Skeletal muscle satellite cell (primary cell): ENCODE measurements around the gene PCNP.
"Not testable (repeated sequence)": the region's sequence is repeated elsewhere in the genome, so short reads cannot be mapped to it uniquely, and the experiment has no call there.

ENCODE experiments used
- H3K27me3 ChIP-seq: 2 replicates; pipeline ENCODE4 v1.7.0; 2013; ENCODE audit warnings: low read length; ENCODE audit not compliant: control insufficient read depth, insufficient read depth
- H3K36me3 ChIP-seq: 2 replicates; pipeline ENCODE4 v1.7.0; 2013; ENCODE audit warnings: mild to moderate bottlenecking, control low read depth, low read length; ENCODE audit not compliant: insufficient read depth
- H3K4me1 ChIP-seq: 2 replicates; pipeline ENCODE4 v1.7.0; 2013; ENCODE audit warnings: low read length; ENCODE audit not compliant: control insufficient read depth, insufficient read depth
- H3K4me2 ChIP-seq: 2 replicates; pipeline ENCODE4 v1.7.0; 2013; ENCODE audit warnings: mild to moderate bottlenecking, low read length
- H3K4me3 ChIP-seq: 2 replicates; pipeline ENCODE4 v1.7.0; 2013; ENCODE audit warnings: low read length
- H3K9ac ChIP-seq: 2 replicates; pipeline ENCODE4 v1.7.0; 2013; ENCODE audit warnings: mild to moderate bottlenecking, low read depth, low read length, moderate library complexity
- H3K9me3 ChIP-seq: replicated peaks from 2 replicates; pipeline ENCODE4 v1.7.0; 2013; ENCODE audit warnings: mild to moderate bottlenecking, control low read depth, low read length

Gene PCNP

DNA sequence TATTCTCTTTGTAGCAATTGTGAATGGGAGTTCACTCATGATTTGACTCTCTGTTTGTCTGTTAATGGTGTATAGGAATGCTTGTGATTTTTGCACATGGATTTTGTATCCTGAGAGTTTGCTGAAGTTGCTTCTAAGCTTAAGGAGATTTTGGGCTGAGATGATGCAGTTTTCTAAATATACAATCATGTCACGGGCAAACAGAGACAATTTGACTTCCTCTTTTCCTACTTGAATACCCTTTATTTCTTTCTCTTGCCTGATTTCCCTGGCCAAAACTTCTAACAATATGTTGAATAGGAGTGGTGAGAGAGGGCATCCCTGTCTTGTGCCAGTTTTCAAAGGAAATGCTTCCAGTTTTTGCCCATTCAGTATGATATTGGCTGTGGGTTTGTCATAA is 37.0 kb upstream of the PCNP start:
- not testable (repeated sequence) for H3K9ac ChIP-seq, H3K4me1 ChIP-seq, H3K9me3 ChIP-seq, H3K36me3 ChIP-seq, H3K27me3 ChIP-seq, H3K4me3 ChIP-seq, H3K4me2 ChIP-seq

DNA sequence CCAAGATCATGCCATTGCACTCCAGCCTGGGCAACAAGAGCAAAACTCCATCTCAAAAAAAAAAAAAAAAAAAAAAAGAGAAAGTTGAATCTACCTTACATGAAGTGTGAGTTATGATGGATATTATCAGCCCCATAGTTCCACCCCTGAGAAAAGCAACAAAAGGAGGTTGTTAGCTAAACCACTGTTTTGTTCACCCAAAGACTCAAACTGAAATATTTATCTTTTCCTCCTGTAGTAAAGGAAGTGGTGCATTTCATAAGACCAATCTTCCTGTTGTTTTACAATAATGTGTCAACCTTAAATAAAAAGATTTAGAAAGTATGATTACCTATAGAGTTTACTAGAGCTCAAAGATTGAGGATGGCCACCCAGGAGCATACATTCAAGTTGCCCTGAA is 31.0 kb upstream of the PCNP start:
- H3K4me2 ChIP-seq, result no peak overlapping the region
- H3K4me1 ChIP-seq, result no peaks in the 10 kb centered on the region
- H3K27me3 ChIP-seq, result peaks cover 16% of the 10 kb centered on the region
- H3K9me3 ChIP-seq, result no peaks in the 10 kb centered on the region
- no peaks in the 10 kb centered on the region for H3K36me3 ChIP-seq
- H3K4me3 ChIP-seq, result no peak overlapping the region
- H3K9ac ChIP-seq, result no peak overlapping the region

DNA sequence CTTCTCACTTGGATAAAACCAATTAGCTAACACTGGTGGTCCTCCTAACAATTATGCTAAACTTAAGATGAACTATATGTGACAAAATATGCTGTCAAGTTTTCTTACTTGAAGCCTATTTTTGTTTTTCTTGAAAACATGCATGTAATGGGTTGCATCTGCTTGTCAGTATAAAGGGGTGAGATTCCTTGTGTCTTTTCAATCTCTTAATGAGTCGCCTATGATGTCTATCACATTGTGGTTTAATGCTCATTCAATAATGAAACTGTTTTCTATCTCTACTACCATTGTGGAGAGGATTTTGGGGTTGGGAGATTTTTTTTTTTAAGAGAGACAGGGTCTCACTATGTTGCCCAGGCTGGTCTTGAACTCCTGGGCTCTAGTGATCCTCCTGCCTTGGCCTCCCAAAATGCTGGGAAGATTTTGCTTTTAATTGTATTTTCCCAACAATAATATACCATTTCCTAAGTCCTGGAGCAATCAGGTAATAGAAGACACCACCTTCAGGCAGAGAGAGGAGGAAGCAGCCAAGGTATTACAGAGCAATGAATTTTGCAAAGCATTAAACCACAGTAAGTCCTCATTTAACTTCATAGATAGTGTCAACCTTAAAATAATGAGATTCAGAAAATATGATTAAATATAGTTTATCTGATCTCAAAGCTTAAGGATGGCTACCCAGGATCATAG is 29.7 kb upstream of the PCNP start:
- no peaks in the 10 kb centered on the region for H3K9me3 ChIP-seq
- no peak overlapping the region for H3K9ac ChIP-seq
- H3K4me3 ChIP-seq, result no peak overlapping the region
- peaks cover 25% of the 10 kb centered on the region for H3K27me3 ChIP-seq
- H3K4me2 ChIP-seq, result no peak overlapping the region
- no peaks in the 10 kb centered on the region for H3K4me1 ChIP-seq
- H3K36me3 ChIP-seq, result no peaks in the 10 kb centered on the region

DNA sequence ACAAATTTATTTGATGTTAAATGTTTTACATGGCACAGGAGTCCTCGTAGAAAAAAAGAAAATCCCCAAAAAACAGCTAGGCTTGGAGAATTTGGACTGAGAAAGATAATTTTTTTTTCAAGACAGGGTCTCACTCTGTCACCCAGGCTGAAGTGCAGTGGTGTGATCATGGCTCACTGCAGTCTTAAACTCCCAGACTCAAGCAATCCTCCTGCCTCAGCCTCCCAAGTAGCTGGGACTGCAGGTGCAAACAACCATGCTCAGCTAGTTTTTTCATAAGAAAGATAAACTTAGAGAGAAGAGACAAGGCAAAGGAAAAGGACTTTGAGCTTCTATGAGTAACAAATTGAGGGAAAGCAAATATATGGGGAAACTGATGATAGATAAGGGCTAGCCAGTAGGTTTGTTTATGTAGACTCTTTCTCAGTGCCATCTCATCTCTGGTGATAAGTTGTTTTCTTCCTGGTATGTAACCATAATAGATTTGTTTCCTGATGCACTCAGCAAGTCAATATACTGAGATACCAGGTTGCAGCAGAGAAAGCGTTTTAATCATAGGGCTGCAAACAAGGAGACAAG is 25.4 kb upstream of the PCNP start:
- H3K4me1 ChIP-seq, result no peaks in the 10 kb centered on the region
- H3K9me3 ChIP-seq, result no peaks in the 10 kb centered on the region
- H3K9ac ChIP-seq, result no peak overlapping the region
- no peaks in the 10 kb centered on the region for H3K36me3 ChIP-seq
- no peak overlapping the region for H3K4me2 ChIP-seq
- no peak overlapping the region for H3K4me3 ChIP-seq
- H3K27me3 ChIP-seq, result peaks cover 26% of the 10 kb centered on the region

DNA sequence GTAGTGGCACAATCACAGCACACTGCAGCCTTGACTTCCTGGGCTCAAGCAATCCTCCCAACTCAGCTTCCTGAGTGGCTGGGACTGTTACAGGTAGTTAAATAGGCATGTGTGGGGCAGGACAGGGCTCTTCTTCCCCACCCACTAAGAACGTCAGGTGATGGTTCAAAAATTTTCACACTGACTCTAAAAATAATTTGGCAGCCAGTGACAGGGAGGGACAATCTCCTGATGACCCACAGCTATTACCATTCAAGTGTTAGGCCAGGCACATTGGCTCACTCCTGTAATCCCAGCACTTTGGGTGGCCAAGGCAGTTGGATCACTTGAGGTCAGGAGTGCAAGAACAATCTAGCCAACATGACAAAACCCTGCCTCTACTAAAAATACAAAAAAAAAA is 24.5 kb upstream of the PCNP start:
- Histone ChIP-seq H3K9me3 (no peaks in the 10 kb centered on the region), H3K27me3 (peaks cover 21% of the 10 kb centered on the region), H3K4me2 (no peak overlapping the region), H3K4me3 (no peak overlapping the region), H3K9ac (no peak overlapping the region), H3K36me3 (no peaks in the 10 kb centered on the region), H3K4me1 (no peaks in the 10 kb centered on the region)

DNA sequence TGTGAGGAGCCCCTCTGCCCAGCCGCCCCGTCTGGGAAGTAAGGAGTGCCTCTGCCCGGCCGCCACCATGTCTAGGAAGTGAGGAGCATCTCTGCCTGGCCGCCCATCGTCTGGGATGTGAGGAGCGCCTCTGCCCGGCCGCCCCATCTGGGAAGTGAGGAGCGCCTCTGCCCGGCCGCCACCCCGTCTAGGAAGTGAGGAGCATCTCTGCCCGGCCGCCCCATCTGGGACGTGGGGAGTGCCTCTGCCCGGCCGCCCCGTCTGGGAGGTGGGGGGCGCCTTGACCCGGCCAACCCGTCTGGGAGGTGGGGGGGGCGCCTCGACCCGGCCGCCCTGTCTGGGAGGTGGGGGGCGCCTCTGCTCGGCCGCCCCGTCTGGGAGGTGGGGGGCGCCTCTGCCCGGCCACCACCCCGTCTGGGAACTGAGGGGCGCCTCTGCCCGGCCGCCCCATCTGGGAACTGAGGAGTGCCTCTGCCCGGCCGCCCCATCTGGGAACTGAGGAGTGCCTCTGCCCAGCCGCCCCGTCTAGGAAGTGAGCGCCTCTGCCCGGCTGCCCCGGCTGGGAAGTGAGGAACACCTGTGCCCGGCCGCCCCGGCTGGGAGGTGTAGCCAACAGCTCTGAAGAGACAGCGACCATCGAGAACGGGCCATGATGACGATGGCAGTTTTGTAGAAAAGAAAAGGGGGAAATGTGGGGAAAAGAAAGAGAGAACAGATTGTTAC is 22.5 kb upstream of the PCNP start:
- H3K4me3 ChIP-seq, H3K9ac ChIP-seq, H3K4me1 ChIP-seq, H3K9me3 ChIP-seq, H3K4me2 ChIP-seq, H3K36me3 ChIP-seq: not testable (repeated sequence)
- peaks cover 24% of the 10 kb centered on the region for H3K27me3 ChIP-seq

DNA sequence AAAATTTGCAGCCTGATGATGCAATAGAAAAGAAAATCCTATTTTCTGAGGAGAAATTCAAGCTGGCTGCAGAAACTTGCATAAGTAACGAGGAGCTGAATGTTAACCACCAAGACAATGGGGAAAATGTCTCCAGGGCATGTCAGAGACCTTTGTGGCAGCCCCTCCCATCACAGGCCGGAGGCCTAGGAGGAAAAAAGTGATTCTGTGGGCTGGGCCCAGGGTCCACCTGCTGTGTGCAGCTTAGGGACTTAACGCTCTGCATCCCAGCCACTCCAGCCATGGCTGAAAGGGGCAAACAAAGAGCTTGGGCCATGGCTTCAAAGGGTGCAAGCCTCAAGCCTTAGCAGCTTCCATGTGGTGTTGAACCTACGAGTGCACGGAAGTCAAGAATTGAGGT is 20.6 kb upstream of the PCNP start:
- H3K27me3 ChIP-seq, result peaks cover 29% of the 10 kb centered on the region
- not testable (repeated sequence) for H3K9ac ChIP-seq, H3K9me3 ChIP-seq, H3K36me3 ChIP-seq, H3K4me1 ChIP-seq, H3K4me2 ChIP-seq, H3K4me3 ChIP-seq

DNA sequence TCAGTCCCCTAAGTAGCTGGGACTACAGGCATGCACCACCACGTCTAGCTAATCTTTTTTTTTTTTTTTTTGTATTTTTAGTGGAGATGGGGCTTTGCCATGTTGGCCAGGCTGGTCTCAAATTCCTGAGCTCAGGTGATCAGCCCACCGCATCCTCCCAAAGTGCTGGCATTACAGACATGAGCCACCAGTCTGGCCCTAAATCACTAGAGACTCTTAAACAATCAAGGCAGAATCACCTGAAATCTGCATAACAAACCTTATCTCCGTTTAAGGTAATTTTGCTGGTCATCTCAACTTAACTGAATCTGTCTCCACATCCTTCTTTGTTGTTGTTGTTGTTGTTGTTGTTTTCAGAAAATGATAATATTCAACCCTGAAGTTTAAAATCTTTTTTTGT is 17.9 kb upstream of the PCNP start:
- Histone ChIP-seq H3K4me2 (no peak overlapping the region), H3K4me1 (no peaks in the 10 kb centered on the region), H3K27me3 (peaks cover 25% of the 10 kb centered on the region), H3K9me3 (no peaks in the 10 kb centered on the region), H3K4me3 (no peak overlapping the region), H3K9ac (no peak overlapping the region), H3K36me3 (no peaks in the 10 kb centered on the region)

DNA sequence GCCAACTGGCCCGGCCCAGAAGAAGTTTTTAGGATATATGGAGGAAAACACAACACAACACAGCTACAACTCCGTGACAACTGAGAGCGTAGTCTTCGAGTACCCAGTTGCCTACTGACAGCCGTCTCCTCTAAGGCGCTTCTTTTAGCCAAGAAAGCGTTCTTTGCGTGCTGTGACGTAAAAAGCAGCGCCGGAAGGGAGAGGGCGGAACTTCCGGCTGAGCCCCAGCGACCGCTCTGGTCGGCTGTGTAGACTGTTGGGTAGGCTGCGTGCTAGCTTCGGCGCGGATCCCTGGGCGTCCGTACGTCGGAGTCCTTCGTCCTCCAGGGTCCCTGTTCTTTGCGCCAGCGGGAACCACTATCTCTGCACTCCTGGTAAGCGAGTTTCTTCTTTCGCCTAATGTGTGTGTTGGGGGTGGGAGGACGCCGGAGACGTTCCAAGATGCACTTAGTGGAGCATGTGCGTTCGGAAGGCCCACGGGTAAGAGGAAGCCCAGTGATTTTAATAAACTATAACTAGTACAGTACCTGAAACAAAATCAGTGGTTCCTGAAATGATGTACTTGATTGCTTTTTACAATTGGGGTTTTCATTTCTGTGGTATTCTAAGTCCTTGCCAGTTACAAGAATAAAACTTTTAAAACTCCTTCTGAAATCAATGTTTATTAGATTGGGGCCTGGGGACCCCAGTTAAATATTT is 12.2 kb upstream of the PCNP start, which contains the start of gene TRMT10C:
Gene TRMT10C, plus strand, starts transcription at position 239 of the 699 bp plus-strand sequence. CDS start 2,914 bp downstream, outside the sequence.
- Histone ChIP-seq H3K4me3 (peak within 1 kb of the TSS; percentile 89), H3K36me3 (peaks cover 15% of the 10 kb centered on the region), H3K27me3 (peaks cover 14% of the 10 kb centered on the region), H3K4me1 (peaks cover 6% of the 10 kb centered on the region), H3K9me3 (no peaks in the 10 kb centered on the region), H3K4me2 (peak within 1 kb of the TSS; percentile 80), H3K9ac (peak within 1 kb of the TSS; percentile 92)

DNA sequence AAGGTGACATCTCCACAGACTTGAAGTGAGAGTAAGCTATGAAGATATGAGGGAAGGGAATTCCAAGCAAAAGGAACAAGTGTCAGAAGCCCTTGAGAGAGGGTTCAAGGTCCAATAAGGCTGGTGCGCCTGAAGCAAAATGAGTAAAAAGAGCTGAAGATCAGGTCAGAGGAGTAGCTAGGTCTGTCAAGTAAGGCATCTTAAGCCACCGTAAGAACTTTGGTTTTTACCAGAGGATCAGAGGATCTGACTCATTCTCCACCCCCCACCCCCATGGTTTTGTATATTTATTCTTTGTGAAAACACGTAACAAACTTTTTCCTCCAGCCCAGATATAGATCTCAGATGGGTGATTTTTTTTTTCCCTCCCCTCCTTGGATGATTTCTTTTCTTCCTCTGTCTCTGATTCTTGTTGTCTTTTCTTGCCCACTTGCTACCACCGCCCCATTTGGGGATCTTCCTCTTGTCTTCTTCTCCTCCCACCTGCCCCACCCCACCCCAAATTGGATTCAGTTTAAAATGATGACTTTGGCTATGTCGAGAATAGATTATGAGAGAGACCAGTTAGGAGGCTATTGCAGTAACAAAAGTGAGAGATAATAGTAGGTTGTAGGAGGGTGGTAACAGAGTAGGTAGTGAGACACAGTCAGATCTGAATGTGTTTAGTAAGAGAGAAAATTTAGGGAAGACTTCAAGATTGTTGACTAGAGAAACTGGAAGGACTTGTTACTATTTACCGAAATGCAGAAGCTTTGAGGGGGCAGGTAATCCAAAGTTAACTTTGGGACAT is 6.3 kb upstream of the PCNP start:
- no peak overlapping the region for H3K4me2 ChIP-seq
- peaks cover 5% of the 10 kb centered on the region for H3K4me1 ChIP-seq
- no peak overlapping the region for H3K9ac ChIP-seq
- no peaks in the 10 kb centered on the region for H3K27me3 ChIP-seq
- no peak overlapping the region for H3K4me3 ChIP-seq
- H3K36me3 ChIP-seq, result peaks cover 21% of the 10 kb centered on the region
- H3K9me3 ChIP-seq, result no peaks in the 10 kb centered on the region
